ENCODE results near the gene POLR2A. TPM values are rescaled to one million over a fixed set of nuclear protein-coding genes. Genes with fewer than 3 reads are reported as not detected.

Gene POLR2A
- total RNA-seq, 1 experiment from 2014 or later: 341 TPM

GRCh38 chr17:7440834-7441195 is 43.4 kb upstream of the POLR2A start:
- Histone ChIP-seq H3K27ac (ENCODE audit: low read depth, low read length, poor library complexity, severe bottlenecking) (peak overlapping the region; percentile 97), H3K27me3 (replicated peaks; ENCODE audit: insufficient read depth, low read depth, low read length, poor library complexity) (no peaks in the 10 kb centered on the region), H3K4me1 (ENCODE audit: insufficient read depth, low read length, poor library complexity, severe bottlenecking) (peaks cover 53% of the 10 kb centered on the region), H3K4me3 (ENCODE audit: low read depth, low read length, poor library complexity, severe bottlenecking) (peak overlapping the region; percentile 90), H3K36me3 (ENCODE audit: insufficient read depth, low read length, poor library complexity, severe bottlenecking) (no peaks in the 10 kb centered on the region), H3K9me3 (ENCODE audit: low read depth, low read length, poor library complexity, severe bottlenecking) (no peaks in the 10 kb centered on the region)
- POLR2A ChIA-PET (ENCODE audit: low non-redundant PET): interaction anchor here (0.6 kb wide), 3 partner anchors 44 to 245 kb away, joined by 3 to 4 read pairs (median 4); no protein-coding TSS in a partner anchor
- no peak for TF ChIP-seq EZH2 (IDR thresholded peaks at IDR 0.05; ENCODE audit: borderline replicate concordance, low read depth, low read length, poor library complexity, severe bottlenecking)
- 0 out of 2 replicates have a peak, but pooled peaks have one; percentile 16 for TF ChIP-seq CTCF (conservative IDR thresholded peaks at IDR 0.05; ENCODE audit: low read depth, low read length)
- intact Hi-C loops (cut with micrococcal nuclease; ENCODE audit: unreplicated experiment): loop anchor here (1.0 kb wide), 1 partner anchor 43 kb away; the partner anchor contains the start of gene POLR2A
- DNase-seq (ENCODE audit: low spot score): peak; percentile 83
- CTCF ChIA-PET: interaction anchor here (0.6 to 1.9 kb wide), 6 partner anchors 20 to 601 kb away, joined by 3 to 12 read pairs (median 6); partner anchors contain the start of gene ZBTB4
- BruUV-seq (replicated peaks): no TSS peak

- H3K36me3 ChIP-seq (ENCODE audit: insufficient read depth, low read length, poor library complexity, severe bottlenecking): no peaks in the 10 kb centered on the region
- TF ChIP-seq EZH2 (IDR thresholded peaks at IDR 0.05; ENCODE audit: borderline replicate concordance, low read depth, low read length, poor library complexity, severe bottlenecking) (no peak), CTCF (conservative IDR thresholded peaks at IDR 0.05; ENCODE audit: low read depth, low read length) (0 out of 2 replicates have a peak, but pooled peaks have one; percentile 3)
- peaks cover 50% of the 10 kb centered on the region for H3K4me1 ChIP-seq (ENCODE audit: insufficient read depth, low read length, poor library complexity, severe bottlenecking)
- H3K27ac ChIP-seq (ENCODE audit: low read depth, low read length, poor library complexity, severe bottlenecking): peak overlapping the region; percentile 97
- no peaks in the 10 kb centered on the region for H3K27me3 ChIP-seq (replicated peaks; ENCODE audit: insufficient read depth, low read depth, low read length, poor library complexity)
- no TSS peak for BruUV-seq (replicated peaks)
- H3K9me3 ChIP-seq (ENCODE audit: low read depth, low read length, poor library complexity, severe bottlenecking): no peaks in the 10 kb centered on the region
- intact Hi-C loops (cut with micrococcal nuclease; ENCODE audit: unreplicated experiment): no loop called here
- peak overlapping the region; percentile 90 for H3K4me3 ChIP-seq (ENCODE audit: low read depth, low read length, poor library complexity, severe bottlenecking)
- DNase-seq (ENCODE audit: low spot score): peak; percentile 54
- POLR2A ChIA-PET (ENCODE audit: low non-redundant PET): interaction anchor here (0.6 kb wide), 3 partner anchors 44 to 245 kb away, joined by 3 to 4 read pairs (median 4); no protein-coding TSS in a partner anchor
- CTCF ChIA-PET: interaction anchor here (0.6 to 1.9 kb wide), 6 partner anchors 19 to 600 kb away, joined by 3 to 12 read pairs (median 6); partner anchors contain the start of gene ZBTB4
These were observed 42.9 kb upstream of the POLR2A start for GRCh38 chr17:7441266-7441665.

- H3K27ac ChIP-seq (ENCODE audit: low read depth, low read length, poor library complexity, severe bottlenecking): no peak overlapping the region
- TF ChIP-seq CTCF (conservative IDR thresholded peaks at IDR 0.05; ENCODE audit: low read depth, low read length) (no peak), EZH2 (IDR thresholded peaks at IDR 0.05; ENCODE audit: borderline replicate concordance, low read depth, low read length, poor library complexity, severe bottlenecking) (no peak)
- ChIA-PET CTCF (interaction anchor here (1.9 kb wide), 1 partner anchor 118 kb away, joined by 7 read pairs; no protein-coding TSS in a partner anchor), POLR2A (ENCODE audit: low non-redundant PET) (no interaction called here)
- H3K36me3 ChIP-seq (ENCODE audit: insufficient read depth, low read length, poor library complexity, severe bottlenecking): no peaks in the 10 kb centered on the region
- H3K4me3 ChIP-seq (ENCODE audit: low read depth, low read length, poor library complexity, severe bottlenecking): no peak overlapping the region
- peaks cover 46% of the 10 kb centered on the region for H3K4me1 ChIP-seq (ENCODE audit: insufficient read depth, low read length, poor library complexity, severe bottlenecking)
- no TSS peak for BruUV-seq (replicated peaks)
- DNase-seq (ENCODE audit: low spot score): no peak
- H3K27me3 ChIP-seq (replicated peaks; ENCODE audit: insufficient read depth, low read depth, low read length, poor library complexity): no peaks in the 10 kb centered on the region
- intact Hi-C loops (cut with micrococcal nuclease; ENCODE audit: unreplicated experiment): no loop called here
- no peaks in the 10 kb centered on the region for H3K9me3 ChIP-seq (ENCODE audit: low read depth, low read length, poor library complexity, severe bottlenecking)
These were observed 42.0 kb upstream of the POLR2A start for GRCh38 chr17:7442142-7442541.

Measured in A673 (cell line).